Erythroblast (primary cell): ENCODE data around the gene KLK7.

ENCODE experiments used
- GATA1 ChIP-seq: IDR thresholded peaks from 2 replicates; pipeline ENCODE4 v1.6.1; 2011; ENCODE audit warnings: low read depth, mild to moderate bottlenecking, control low read depth, low read length, moderate library complexity
- POLR2A ChIP-seq: IDR thresholded peaks from 2 replicates; pipeline ENCODE4 v1.6.1; 2011; ENCODE audit warnings: mild to moderate bottlenecking, low read length

DNA sequence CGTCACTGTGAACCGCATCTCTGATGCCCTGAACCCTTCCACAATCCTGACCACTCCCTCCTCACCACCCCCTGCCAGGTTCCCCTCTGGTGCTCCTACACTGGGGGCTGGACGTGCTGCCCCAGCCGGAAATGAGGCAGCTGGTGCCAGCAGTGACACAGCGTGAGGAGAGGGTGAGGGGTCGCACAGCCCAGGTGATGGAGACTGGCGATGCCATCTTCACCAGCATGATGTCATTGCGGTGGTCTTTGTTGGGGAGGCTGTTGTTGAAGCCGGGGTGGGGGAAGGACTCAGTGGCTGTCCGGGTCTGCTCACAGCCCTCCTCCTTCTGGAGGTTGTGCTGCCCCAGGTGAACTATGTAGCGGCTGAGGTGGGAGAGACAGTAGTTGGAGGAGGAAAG, 40.2 kb upstream of the KLK7 start:
- TF ChIP-seq POLR2A (no peak), GATA1 (no peak)
